Superior temporal gyrus (tissue), 1 donor: ENCODE results near the gene RPL6.
"Not testable (repeated sequence)": the region's sequence is repeated elsewhere in the genome, so short reads cannot be mapped to it uniquely, and the experiment has no call there.

Experiments
- DNase-seq: peaks from one replicate; pipeline ENCODE4 v3.0.0-alpha.2; 2016; ENCODE audit errors: extremely low spot score

Gene RPL6

DNA sequence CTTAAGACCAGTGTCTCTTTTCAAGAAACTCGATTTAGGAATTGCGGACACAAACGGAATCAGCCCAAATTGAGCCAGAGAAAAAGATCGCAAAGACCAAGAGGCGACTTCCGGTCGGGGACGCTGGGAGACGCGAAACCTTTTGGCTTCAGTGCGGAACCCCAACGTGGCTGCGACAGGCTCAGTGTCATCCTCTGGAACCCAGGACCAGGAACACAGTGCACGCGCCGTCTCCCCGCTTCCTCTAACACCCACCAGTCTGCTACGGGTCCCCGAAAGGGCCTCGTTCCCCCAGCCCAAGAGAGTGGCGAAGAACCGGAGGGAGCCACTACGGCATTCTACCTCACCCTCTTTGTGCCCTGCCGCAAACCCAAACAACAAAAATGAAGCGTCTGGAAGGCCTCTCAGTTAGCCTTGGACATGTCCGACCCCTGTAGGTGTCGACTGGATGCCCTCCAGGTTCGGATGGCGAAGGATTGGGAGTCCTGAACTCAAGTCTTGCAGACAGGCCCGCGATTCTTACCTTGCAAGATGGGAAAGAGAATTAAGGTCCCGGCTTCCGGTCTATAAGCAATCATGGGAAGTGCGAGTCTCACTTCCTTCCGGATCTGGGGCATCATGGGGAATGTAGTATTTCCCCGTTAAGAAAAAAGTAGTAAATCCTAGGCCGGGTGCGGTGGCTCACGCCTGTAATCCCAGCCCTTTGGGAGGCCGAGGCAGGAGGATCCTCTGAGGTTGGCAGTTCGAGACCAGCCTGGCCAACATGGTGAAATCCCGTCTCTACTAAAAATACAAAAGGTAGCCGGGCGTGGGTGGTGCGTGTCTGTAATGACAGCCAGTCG is at the start of gene RPL6:
RPL6 (minus strand) TSS at position 542 of the 842 bp plus-strand sequence. CDS start 949 bp downstream, outside the sequence.
- DNase-seq = peak; percentile 98

DNA sequence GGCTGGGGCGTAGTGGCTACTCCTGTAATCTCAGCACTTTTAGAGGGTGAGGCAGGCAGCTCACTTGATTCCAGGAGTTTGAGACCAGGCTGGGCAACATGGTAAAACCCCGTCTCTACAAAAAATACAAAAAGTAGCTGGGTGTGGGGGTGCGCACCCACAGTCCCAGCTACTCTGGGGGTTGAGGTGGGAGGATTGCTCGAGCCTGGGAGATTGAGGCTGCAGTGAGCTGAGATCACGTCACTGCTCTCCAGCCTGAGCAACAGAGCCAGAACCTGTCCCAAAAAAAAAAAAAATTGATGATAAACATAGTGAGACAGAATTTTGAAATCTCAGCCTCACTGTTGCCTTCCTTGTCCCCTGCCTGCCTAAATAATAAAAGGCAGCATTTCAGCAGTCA is 49.3 kb upstream of the RPL6 start:
- no peak for DNase-seq

- DNase-seq = no peak
These were observed 48.9 kb upstream of the RPL6 start for GRCh38 chr12:112458330-112458729.

GRCh38 chr12:112457142-112457541 is 47.7 kb upstream of the RPL6 start:
- DNase-seq = not testable (repeated sequence)

DNA sequence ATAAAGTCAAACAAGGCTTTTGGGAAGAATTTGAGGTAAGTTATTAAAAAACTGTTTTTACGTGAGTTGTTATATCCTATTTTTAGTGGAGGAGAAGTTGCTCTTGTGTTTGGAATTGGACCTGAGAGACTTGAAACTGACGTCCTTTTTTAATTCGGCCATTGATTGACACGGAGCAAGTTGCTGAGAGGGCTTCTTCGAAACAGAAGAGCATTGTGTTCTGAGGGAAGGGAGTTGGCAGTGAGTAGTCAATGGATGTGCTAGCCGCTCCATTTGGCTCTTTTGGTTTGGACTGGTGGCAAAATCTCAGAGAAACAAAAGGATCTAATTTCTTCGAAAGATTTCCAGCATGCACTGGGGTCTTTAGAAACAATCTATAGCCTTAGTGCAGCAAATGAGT is 46.6 kb upstream of the RPL6 start:
- peak; percentile 84 for DNase-seq

GRCh38 chr12:112450725-112451124 is 41.3 kb upstream of the RPL6 start:
- DNase-seq = peak; percentile 76

GRCh38 chr12:112448165-112448564 is 38.8 kb upstream of the RPL6 start:
- not testable (repeated sequence) for DNase-seq

DNA sequence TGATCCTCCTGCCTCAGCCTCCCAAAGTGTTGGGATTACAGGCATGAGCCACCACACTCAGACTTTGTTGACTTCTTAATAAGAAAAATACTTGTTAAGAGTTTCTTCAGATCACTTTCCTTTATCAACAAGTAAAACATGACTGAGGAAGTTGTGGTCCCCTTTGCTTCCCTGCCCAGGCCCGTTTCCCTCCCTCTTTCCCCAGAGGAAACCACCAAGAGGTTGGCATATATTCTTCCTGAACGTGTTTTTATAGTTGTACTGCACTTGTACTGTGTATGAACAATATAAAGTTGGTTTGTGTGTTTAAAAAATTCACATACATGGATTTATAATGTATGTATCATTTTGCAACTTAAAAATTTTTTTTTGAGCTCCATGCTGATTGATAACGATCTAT is 37.7 kb upstream of the RPL6 start:
- DNase-seq = no peak

GRCh38 chr12:112446008-112446725 is 36.8 kb upstream of the RPL6 start:
- DNase-seq = no peak

DNA sequence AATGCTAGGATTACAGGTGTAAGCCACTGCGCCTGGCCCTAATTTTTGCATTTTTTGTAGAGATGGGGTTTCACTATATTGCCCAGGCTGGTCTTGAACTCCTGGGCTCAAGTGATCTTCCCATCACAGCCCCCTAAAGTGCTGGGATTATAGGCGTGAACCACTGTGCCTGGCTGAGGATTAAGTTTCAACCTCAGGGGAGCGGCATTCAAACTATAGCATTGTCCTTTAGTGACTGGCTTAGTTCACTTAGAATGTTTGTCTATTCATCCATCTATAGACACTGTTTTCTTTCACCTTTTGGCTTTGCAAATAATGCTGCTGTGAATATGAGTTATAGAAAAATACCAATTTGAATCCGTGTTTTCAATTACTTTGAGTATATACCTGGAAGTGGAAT is 34.5 kb upstream of the RPL6 start:
- DNase-seq = no peak

DNA sequence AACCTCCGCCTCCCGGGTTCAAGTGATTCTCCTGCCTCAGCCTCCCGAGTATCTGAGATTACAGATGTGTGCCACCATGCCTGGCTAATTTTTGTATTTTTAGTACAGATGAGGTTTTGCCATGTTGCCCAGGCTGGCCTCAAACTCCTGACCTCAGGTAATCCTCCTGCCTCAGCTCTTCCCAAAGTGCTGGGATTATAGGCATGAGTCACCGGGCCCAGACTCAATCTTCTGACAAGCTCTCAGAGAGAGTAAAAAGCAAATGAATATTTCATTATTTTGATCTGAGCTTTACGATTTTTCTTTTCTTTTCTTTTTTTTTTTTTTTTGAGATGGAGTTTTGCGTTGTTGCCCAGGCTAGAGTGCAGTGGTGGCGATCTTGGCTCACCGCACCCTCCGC is 31.2 kb upstream of the RPL6 start:
- DNase-seq = not testable (repeated sequence)

DNA sequence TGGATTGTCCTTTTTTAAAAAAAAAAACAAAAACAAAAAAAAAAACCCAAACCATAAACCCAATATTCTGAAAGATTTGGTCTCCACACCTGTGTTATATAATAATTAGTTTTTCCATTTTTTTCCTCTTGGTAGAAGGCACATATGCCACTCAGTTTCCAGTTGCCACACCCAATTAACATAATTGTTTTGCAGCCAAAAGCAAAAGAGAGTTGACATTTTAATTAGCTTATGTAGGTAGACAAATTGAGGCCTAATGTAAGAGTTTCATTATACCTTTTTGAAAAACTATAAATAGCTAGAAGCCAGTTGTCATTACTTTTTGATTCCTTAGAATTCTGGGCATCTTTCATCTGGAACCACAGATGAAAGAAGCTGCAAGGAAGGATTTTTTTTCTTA is 30.4 kb upstream of the RPL6 start:
- no peak for DNase-seq

GRCh38 chr12:112438645-112439044 is 29.2 kb upstream of the RPL6 start:
- DNase-seq = not testable (repeated sequence)

DNA sequence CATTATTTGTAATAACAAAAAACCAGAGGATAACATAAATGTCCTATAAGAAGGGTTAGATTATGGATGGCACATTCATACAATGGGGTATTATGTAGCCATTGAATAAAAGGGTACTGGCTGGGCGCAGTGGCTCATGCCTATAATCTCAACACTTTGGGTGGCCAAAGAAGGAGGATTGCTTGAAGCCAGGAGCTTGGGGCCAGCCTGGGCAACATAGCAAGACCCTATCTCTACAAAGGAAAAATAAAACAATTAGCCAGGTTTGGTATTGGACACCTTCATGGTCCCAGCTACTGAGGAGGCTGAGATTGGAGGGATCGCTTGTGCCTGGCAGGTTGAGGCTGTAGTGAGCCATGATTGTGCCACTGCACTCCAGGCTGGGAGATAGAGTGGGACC is 24.1 kb upstream of the RPL6 start:
- DNase-seq = no peak

DNA sequence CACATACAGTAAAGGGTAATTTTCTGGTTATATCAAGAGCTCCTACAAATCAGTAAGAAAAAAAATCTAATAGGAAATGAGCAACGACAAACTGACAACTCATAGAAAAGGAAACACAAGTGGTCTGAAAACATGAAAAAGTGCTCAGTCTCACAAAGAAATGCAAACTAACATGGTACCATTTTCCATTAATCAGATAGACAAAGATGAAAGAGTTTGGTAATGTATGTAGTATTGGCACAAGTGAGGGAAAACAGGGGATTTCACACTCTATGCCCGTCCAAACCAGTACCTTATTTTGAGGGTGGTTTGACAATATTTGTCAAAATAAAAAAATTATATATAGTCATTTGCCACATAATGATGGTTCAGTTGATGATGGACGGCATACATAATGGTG is 22.6 kb upstream of the RPL6 start:
- no peak for DNase-seq

GRCh38 chr12:112430929-112431328 is 21.5 kb upstream of the RPL6 start:
- no peak for DNase-seq

GRCh38 chr12:112427760-112428159 is 18.4 kb upstream of the RPL6 start:
- no peak for DNase-seq

- DNase-seq = no peak
These were observed 16.4 kb upstream of the RPL6 start for GRCh38 chr12:112425582-112426382.

DNA sequence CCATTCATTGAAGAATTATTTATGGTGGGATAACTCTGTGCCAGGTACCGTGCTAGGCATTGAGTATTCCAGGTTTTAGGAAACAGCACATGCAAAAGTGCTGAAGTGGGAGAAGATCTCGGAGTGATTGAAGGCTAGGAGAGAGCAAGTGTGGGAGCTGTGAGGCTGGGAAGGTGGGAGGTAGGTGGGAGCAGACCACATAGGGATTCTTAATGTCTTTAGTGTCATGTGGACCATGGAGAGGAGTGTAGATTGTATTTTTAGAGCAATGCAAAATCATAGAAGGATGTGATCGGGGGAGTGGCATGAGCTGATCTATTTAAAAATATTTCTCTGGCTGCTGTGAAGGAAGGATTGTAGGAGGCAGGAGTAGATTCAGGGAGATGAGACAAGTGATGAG is 14.7 kb upstream of the RPL6 start:
- no peak for DNase-seq

DNA sequence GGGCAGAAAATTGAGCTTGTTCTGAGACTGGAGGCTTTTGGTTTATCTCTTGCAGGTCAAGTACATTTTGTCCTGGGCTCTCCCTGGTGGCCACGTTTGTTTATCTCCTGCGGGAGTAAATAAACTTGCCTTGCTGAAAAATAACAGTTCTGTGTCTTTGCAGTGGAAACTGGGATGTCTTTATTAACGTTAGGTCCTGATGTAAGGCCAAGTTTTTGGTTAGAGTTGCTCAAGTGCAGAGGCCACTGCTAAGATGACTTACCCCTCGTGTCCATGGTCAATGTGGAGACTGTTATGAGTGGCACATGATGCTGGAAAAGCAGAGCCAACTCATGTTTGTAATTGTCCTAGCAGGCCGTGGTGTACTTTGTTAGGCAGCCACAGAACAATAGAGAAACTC is 13.1 kb upstream of the RPL6 start:
- DNase-seq = peak; percentile 91

- no peak for DNase-seq
These were observed 12.0 kb upstream of the RPL6 start for GRCh38 chr12:112421363-112421762.

- DNase-seq = no peak
These were observed 11.3 kb upstream of the RPL6 start for GRCh38 chr12:112420740-112421139.
